Heart left ventricle (tissue), 16 donors: ENCODE results near the gene XYLT2. TPM values are rescaled to one million over a fixed set of nuclear protein-coding genes. Genes with fewer than 3 reads are reported as not detected.
A peak's percentile ranks its signal among the peaks of the same experiment; 100 is the strongest.

ENCODE experiments used
- ATAC-seq, 4 donors: fragments of 200-7000 bp; cut with Tn5 transposase; one replicate each; pipeline ENCODE4 v1.9.1; 2020 to 2022; ENCODE audit warnings: moderate library complexity in 4 of 4, mild to moderate bottlenecking in 3 of 4, moderate number of reproducible peaks in 1 of 4
- DNase-seq, 5 donors: peaks; one replicate each; pipeline ENCODE4 v3.0.0-alpha.2; 2020
- H3K27ac ChIP-seq, 12 donors: fragments of 200-600 bp; sonication (generic) in 4 of 12; one replicate each; pipeline versions ENCODE4 v1.5.0 to v1.8.0; 2016 to 2022; ENCODE audit warnings: mild to moderate bottlenecking in 2 of 12
- H3K27me3 ChIP-seq, 9 donors: fragments of 200-600 bp; sonication (generic) in 2 of 9; one replicate each; pipeline versions ENCODE4 v1.5.1 to v1.8.0; 2016 to 2022; ENCODE audit warnings: mild to moderate bottlenecking in 3 of 9
- H3K36me3 ChIP-seq, 9 donors: fragments of 200-600 bp; sonication (generic) in 2 of 9; one replicate each; pipeline versions ENCODE4 v1.5.0 to v1.8.0; 2018 to 2022; ENCODE audit warnings: mild to moderate bottlenecking in 2 of 9
- H3K4me1 ChIP-seq, 12 donors: fragments of 200-600 bp; sonication (generic) in 4 of 12; one replicate each; pipeline versions ENCODE4 v1.5.0 to v1.8.0; 2016 to 2022; ENCODE audit warnings: mild to moderate bottlenecking in 3 of 12
- H3K4me3 ChIP-seq, 12 donors: fragments of 200-600 bp; sonication (generic) in 4 of 12; one replicate each; pipeline versions ENCODE4 v1.5.0 to v1.8.0; 2017 to 2022; ENCODE audit warnings: mild to moderate bottlenecking in 9 of 12, moderate library complexity in 4 of 12
- H3K9me3 ChIP-seq, 12 donors: fragments of 200-600 bp; sonication (generic) in 4 of 12; one replicate each; pipeline versions ENCODE4 v1.5.0 to v1.8.0; 2016 to 2022; ENCODE audit warnings: mild to moderate bottlenecking in 1 of 12
- POLR2A ChIP-seq, 2 donors: fragments of 450-650 bp; IDR thresholded peaks; one replicate each; pipeline ENCODE4 v1.6.1; 2017; ENCODE audit warnings: antibody characterized with exemption in 2 of 2, mild to moderate bottlenecking in 2 of 2, moderate library complexity in 2 of 2
- WGBS, 4 donors: extraction: QIAGEN DNeasy Blood & Tissue Kit in 2 of 4; methylation state at CpG; one replicate each; pipeline versions ENCODE4 v1.1.5 to v1.1.7; 2013 to 2018; 5-methylcytosine and 5-hydroxymethylcytosine counted together
- intact Hi-C, 10 donors: fragments of 100-400 bp; cut with DNase I; formaldehyde crosslinking; loops; one replicate each; pipeline versions ENCODE4 v1.11.1 to v1.14.2; 2022
- polyA plus RNA-seq, 2 donors: library from polyadenylated mRNA; stranded (reverse); fragments of 200-250 nt; gene quantifications; one replicate each; pipeline ENCODE4 v1.2.3, GENCODE V29; 2013
- total RNA-seq, 9 donors: library from RNA; depleted of rRNA in 2 of 9; stranded (reverse); fragments of >200 nt in 2 of 9; fragmentation: NEBNext Ultra II Directional in 3 of 9; extraction: Animal tissue kit (Norgen Biotek cat#: 25700) in 3 of 9; gene quantifications; one replicate each; pipeline versions ENCODE4 v1.1.0 to v1.2.4, GENCODE V29; 2016 to 2023
- TF ChIP-seq, protein P1 (sequence below), 12 donors: fragments of 200-600 bp; sonication (generic) in 4 of 12; IDR thresholded peaks; one replicate each; pipeline versions ENCODE4 v1.5.0 to v1.8.0; 2018 to 2022; ENCODE audit warnings: antibody characterized with exemption in 12 of 12, mild to moderate bottlenecking in 5 of 12
- donor health status: ischemic (EF 13 %, LVEDD 7.1; RV severe dilation, severe dysfunction).
- donor health status: healthy with polysubstance abuse.
- donor health status: DM: no; HTN: yes; CAD: no.
- donor health status: DM: no; HTN: no; CAD: no.
- donor health status: ischemic (EF 25% LVEDD 6.9; RV normal size, moderate dysfunction).
- donor health status: ischemic (EF 25% LVEDD 5.7; RV mildly dilated, moderate dysfunction).
- donor health status: healthy.
- donor health status: DM: yes; HTN: yes; CAD: no.
- donor health status: ischemic (EF 35%, LVEDD 5.7; RV mildly dilated, moderate dysfunction).
- donor health status: nonischemic (EF 11% LVEDD 7.7; RV severe dilation, severe dysfunction).
- donor health status: DM: yes; HTN: yes; CAD: no.
- donor health status: PGD.
- donor health status: ischemic (EF 29% LVEDD 5.4; RV normal size, mild dysfunction).
- donor health status: nonischemic (EF 23%, LVEDD 6.1; RV moderate dilation, normal function).

Gene XYLT2
- total and polyA plus RNA-seq, 11 donors: 9.5 to 19.2 (median 13.3) TPM

DNA sequence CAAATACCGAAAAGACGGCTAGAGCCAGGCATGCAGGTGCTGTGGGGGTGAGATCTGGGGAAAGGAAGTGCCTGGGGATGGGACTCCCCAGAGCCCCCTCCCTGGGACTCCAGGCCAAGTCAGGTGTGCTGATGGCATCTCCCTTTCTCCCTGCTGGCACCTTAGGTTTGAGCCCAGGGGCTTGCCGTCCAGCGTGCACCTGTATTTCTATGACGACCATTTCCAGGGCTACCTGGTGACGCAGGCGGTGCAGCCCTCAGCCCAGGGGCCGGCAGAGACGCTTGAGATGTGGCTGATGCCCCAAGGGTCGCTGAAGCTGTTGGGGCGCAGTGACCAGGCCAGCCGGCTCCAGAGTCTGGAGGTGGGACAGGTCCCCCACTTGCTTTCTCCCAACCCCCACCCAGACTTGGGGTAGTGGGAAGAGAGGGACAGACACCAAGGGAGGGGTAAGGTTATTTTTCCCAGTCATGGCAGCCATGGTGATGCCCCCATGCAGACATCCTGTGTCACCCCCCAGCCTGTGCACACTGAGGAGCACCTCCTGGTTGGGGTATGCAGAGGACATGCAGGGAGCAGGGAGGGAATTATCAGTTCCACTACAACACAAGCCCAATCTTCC lies 11.1 kb downstream of the XYLT2 start:
- H3K9me3 ChIP-seq: no peaks in the 10 kb centered on the region
- ATAC-seq (no peak), DNase-seq (peak in 1 of 5 donors; percentile 20)
- no peaks in the 10 kb centered on the region for H3K27me3 ChIP-seq
- H3K36me3 ChIP-seq: peaks cover 0 to 79% (median 73%) of the 10 kb centered on the region in 9 donors
- intact Hi-C loops: no loop called here
- WGBS, 4 donors: 96 to 99% (median 97%) methylated on average over 5 to 12 of the region's 12 CpGs
- peaks cover 0 to 21% (median 2%) of the 10 kb centered on the region in 12 donors for H3K4me1 ChIP-seq
- no peak overlapping the region for H3K27ac ChIP-seq
- no peak overlapping the region for H3K4me3 ChIP-seq
- TF ChIP-seq, protein P1, sequence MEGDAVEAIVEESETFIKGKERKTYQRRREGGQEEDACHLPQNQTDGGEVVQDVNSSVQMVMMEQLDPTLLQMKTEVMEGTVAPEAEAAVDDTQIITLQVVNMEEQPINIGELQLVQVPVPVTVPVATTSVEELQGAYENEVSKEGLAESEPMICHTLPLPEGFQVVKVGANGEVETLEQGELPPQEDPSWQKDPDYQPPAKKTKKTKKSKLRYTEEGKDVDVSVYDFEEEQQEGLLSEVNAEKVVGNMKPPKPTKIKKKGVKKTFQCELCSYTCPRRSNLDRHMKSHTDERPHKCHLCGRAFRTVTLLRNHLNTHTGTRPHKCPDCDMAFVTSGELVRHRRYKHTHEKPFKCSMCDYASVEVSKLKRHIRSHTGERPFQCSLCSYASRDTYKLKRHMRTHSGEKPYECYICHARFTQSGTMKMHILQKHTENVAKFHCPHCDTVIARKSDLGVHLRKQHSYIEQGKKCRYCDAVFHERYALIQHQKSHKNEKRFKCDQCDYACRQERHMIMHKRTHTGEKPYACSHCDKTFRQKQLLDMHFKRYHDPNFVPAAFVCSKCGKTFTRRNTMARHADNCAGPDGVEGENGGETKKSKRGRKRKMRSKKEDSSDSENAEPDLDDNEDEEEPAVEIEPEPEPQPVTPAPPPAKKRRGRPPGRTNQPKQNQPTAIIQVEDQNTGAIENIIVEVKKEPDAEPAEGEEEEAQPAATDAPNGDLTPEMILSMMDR (IDR thresholded peaks at IDR 0.05): no peak
- no peak for TF ChIP-seq POLR2A (IDR thresholded peaks at IDR 0.05)

DNA sequence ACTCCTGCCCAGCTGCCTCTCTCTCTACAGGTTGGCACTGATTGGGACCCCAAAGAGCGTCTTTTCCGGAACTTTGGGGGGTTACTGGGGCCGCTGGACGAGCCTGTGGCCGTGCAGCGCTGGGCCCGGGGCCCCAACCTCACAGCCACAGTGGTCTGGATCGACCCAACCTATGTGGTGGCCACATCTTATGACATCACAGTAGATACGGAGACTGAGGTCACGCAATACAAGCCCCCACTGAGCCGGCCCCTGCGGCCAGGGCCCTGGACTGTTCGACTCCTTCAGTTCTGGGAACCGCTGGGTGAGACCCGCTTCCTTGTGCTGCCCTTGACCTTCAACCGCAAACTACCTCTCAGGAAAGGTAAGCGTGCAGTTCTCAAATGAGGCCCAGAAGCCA lies 12.3 kb downstream of the XYLT2 start:
- no peak for ATAC-seq
- H3K4me3 ChIP-seq: no peak overlapping the region
- H3K27ac ChIP-seq: no peak overlapping the region
- TF ChIP-seq, protein P1 (IDR thresholded peaks at IDR 0.05): no peak
- TF ChIP-seq POLR2A (IDR thresholded peaks at IDR 0.05): no peak
- H3K27me3 ChIP-seq: no peaks in the 10 kb centered on the region
- 92 to 96% (median 95%) methylated on average over 2 to 17 of the region's 17 CpGs for WGBS, 4 donors
- no peaks in the 10 kb centered on the region for H3K9me3 ChIP-seq
- peaks cover 0 to 22% (median 8%) of the 10 kb centered on the region in 12 donors for H3K4me1 ChIP-seq
- peaks cover 0 to 79% (median 73%) of the 10 kb centered on the region in 9 donors for H3K36me3 ChIP-seq
- intact Hi-C loops: no loop called here
- DNase-seq: no peak

DNA sequence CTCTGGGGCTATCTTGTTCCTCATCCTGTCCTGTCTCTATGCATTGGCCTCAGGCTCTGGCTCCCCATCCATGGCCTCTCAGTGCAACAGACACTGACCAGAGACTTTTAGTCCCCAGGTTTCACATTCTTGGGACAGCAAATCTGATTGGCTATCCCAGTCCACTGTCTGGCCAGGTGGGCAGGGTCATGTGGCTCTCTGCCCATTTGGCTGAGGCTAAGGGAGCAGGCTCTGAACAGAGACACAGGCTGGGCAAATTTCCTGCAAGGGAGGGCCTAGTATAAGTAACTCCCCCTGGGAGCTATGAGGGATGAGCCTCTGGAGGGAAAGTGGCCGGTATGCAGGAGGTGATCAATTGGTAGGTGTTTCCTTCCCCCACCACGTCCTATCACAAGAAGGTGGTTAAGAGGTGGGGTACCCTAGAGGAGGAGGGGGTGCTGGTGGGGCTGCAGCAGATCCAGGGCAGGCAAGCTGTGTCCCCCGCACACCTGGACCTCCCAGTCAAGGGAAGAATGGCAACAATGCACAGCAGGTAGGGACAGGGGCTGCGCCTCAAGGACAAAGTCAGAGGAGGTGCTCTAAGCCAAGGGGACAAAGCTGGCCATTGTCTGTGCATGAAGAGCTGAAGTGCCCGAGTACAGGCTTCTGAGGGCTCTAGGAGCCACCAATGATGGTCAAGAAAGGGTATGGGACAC lies 13.2 kb downstream of the XYLT2 start:
- 80 to 83% (median 82%) methylated on average over 5 of the region's 5 CpGs for WGBS, 4 donors
- H3K4me1 ChIP-seq: peaks cover 0 to 22% (median 8%) of the 10 kb centered on the region in 12 donors
- H3K36me3 ChIP-seq: peaks cover 0 to 71% (median 64%) of the 10 kb centered on the region in 9 donors
- H3K27me3 ChIP-seq: no peaks in the 10 kb centered on the region
- no peak overlapping the region for H3K27ac ChIP-seq
- ATAC-seq: peak in 1 of 4 donors; percentile 6
- TF ChIP-seq POLR2A (IDR thresholded peaks at IDR 0.05): no peak
- TF ChIP-seq, protein P1 (IDR thresholded peaks at IDR 0.05): no peak
- DNase-seq: no peak
- no peaks in the 10 kb centered on the region for H3K9me3 ChIP-seq
- intact Hi-C loops: no loop called here
- H3K4me3 ChIP-seq: no peak overlapping the region

DNA sequence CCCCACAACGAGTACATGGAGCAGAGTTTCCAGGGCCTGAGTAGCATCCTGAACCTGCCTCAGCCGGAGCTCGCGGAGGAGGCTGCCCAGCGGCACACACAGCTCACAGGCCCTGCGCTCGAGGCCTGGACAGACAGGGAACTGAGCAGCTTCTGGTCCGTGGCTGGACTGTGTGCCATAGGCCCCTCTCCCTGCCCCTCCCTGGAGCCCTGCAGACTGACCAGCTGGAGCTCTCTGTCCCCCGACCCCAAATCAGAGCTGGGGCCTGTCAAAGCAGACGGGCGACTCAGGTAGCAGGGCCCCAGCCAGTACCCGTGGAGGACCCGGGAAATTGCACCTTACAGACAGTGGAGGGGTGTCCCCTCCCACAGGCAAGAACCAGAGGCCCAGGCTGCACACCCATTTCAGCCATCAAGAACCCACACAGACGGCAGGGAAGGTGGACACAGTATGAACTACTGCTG lies 14.1 kb downstream of the XYLT2 start:
- DNase-seq (no peak), ATAC-seq (no peak)
- no peaks in the 10 kb centered on the region for H3K27me3 ChIP-seq
- peaks cover 0 to 30% (median 10%) of the 10 kb centered on the region in 12 donors for H3K4me1 ChIP-seq
- intact Hi-C loops: loop anchor here in 4 of 10 donors (5.0 to 10.0 kb wide), 3 partner anchors 115 to 255 kb away; partner anchors contain the start of gene RSAD1 (in 3 of the 4)
- 76 to 89% (median 83%) methylated on average over 11 to 14 of the region's 14 CpGs for WGBS, 4 donors
- no peak overlapping the region for H3K27ac ChIP-seq
- no peaks in the 10 kb centered on the region for H3K9me3 ChIP-seq
- H3K36me3 ChIP-seq: peaks cover 0 to 63% (median 56%) of the 10 kb centered on the region in 9 donors
- H3K4me3 ChIP-seq: no peak overlapping the region
- TF ChIP-seq, protein P1 (IDR thresholded peaks at IDR 0.05): no peak
- TF ChIP-seq POLR2A (IDR thresholded peaks at IDR 0.05): no peak
